ENCODE results near the gene DPP10.
"Not testable (repeated sequence)": the region's sequence is repeated elsewhere in the genome, so short reads cannot be mapped to it uniquely, and the experiment has no call there.

Gene DPP10

DNA sequence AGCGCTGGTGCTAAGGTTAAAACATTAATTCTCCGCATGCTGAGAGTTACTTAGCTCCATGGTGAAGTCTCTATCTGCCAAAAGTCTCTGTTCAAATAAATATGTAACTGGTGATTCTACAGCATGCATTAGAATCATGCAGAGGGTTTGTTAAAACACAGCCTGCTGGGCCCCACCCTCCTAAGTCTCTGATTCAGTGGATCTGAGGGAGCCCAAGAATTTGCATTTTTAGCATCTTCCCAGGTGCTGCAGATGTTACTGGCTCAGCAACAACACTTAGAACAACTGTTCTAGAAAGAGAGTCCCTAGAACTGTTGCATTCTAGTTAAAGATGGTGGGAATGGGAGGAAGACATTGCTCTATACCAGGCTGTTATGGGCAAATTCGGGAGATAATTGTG, 73.4 kb downstream of the DPP10 start:
- no peak for DNase-seq (ENCODE audit: low read depth, low spot score)

DNA sequence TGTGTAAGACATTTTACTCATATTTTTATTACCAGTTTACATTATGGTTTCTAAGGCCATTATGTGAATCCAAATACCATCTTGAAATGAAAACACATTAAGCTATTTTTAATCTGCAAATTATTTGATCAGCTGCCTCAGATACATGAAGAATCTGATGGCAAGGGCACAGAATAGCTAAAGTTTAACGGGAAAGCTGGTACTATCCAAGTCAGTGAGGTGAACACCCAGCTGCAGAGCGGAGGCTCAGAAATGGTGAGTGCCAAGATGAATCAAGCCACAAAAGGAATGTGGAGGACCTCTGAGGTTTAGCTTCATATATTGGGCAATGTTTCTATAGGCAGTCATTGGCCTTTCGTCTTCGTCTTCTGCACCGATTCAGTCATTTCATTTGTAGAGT, 75.1 kb downstream of the DPP10 start:
- DNase-seq (ENCODE audit: low read depth, low spot score), result no peak

DNA sequence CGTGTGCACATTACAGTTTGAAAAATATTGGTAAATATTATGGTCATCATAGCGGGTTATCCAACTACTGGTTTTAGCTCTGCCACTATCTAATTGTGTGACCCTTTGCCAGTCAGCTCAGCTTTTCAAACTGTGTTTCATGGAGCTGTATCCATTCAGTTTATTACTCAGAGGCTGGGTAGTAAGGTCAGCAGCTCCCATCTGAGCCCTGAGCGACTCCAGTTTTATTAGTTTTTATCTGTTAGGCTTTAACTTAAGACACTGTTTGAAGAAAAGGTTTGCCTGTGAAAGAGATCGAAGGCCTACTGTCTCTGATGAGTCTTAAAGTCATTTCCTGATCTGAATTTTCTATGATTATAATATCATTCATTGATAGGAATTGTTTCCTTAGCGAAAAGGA, 76.3 kb downstream of the DPP10 start:
- DNase-seq (ENCODE audit: low read depth, low spot score), result no peak

- DNase-seq (ENCODE audit: low read depth, low spot score), result not testable (repeated sequence)
Measured at GRCh38 chr2:114522612-114523011, 80.2 kb downstream of the DPP10 start.

DNA sequence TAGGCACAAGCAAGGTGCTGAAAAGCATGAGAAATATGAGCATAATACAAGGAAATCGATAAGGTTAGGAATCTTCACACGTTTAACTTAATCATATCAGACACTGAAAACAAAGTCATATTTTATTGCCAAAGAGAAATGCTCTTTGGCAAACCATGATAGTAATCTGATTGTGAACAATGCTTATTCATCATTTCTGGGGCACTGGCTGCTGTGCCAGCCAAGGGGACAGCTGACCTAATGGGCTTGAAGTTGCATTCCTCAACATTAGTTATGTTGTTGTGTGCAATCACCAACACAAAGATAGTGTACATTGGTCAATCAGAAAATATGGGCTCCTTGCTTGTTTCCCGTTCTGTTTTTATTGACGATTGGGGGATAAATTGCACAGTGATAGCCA, 83.5 kb downstream of the DPP10 start:
- no peak for DNase-seq (ENCODE audit: low read depth, low spot score)

DNA sequence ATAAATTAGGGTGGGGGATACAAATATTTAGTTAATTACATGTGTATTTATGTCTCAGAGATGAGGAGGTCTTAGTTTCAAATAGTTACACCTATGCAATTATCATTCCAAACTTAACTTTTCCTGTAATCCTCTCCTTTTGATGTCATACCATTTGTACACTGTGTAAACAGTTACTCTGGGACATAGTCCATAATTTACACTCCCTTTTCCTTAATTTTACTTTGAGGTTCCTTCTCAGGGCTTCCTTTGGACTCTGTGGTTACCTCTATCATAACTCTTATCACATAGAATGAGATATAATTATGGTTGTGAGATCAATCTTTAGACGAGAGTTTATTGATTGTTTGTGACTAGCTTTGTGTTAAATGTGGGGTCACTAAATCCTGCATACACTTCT, 84.4 kb downstream of the DPP10 start:
- DNase-seq (ENCODE audit: low read depth, low spot score), result no peak

DNA sequence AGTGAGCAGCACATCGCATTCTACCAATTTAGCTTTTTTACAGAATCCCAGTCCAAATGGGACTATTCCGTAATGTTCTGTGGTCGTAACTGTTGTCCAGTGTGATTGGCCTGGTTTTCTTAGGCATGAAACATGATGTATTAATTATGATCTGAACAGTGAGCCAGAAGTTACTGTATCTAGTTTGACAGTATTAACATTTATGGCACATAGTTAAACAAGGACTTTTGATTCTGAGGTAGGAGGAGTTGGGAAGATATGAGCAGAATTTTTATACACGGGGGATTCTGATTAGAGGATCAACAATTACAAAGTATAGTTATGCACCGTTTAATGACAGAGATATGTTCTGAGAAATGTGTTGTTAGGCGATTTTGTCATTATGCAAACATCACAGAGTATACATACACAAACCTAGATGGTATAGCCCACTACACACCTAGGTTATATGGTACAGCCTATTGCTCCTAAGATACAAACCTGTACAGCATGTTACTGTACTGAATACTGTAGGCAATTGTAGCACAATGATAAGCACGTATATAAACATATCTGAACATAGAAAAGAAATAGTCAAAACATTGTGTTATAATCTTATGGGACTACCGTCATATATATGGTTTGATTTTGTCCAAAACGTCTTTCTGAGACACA, 85.0 kb downstream of the DPP10 start:
- DNase-seq (ENCODE audit: low read depth, low spot score), result no peak

GRCh38 chr2:114534116-114535084, 92.0 kb downstream of the DPP10 start:
- no peak for DNase-seq (ENCODE audit: low read depth, low spot score)

DNA sequence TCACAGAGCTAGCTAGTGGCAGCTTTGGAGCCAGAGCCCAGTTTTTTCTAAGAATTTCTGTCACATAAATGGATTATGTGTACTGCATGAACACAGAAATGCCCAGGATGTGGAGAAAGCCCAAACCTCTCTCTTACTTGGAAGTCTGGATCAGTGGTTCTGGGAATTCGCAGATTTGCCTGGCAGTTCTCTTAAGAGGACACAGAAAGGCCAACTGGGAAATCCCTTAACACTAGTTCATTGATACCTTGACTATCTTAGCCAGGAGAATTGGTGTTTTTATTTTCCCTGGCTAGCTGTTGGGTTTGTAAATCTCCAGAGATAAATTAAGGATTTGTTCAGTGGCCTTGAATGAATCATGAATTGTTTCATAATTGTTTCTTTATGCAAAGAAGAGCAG, 95.3 kb downstream of the DPP10 start:
- DNase-seq (ENCODE audit: low read depth, low spot score), result no peak

GRCh38 chr2:114542695-114543094, 100.3 kb downstream of the DPP10 start:
- DNase-seq (ENCODE audit: low read depth, low spot score), result no peak

DNA sequence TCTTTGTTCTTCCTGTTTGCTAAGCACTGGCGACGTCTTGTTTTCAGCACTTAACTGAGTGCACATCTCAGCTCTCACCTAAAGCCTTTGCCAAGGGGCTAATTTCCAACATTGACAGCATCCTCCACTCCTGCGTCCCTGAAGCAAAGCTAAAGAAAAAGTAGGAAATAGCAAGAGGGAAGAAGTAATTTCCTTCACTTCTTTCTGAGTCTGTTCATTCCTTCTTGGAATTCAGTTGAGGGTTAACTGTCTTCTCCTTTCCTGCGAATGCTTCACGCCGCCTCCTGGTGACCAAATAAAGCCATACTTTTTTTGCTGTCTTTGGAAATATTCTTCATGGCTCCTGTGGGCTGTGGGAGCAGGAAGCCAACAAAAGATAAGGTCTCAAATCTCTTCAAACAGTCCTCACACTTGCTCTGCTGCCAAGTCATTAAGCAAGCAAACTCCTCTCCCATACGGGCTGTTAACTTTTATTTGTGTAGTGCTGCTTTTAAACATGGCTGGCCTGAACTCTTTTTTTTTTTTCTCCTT, 100.9 kb downstream of the DPP10 start:
- DNase-seq (ENCODE audit: low read depth, low spot score), result no peak

DNA sequence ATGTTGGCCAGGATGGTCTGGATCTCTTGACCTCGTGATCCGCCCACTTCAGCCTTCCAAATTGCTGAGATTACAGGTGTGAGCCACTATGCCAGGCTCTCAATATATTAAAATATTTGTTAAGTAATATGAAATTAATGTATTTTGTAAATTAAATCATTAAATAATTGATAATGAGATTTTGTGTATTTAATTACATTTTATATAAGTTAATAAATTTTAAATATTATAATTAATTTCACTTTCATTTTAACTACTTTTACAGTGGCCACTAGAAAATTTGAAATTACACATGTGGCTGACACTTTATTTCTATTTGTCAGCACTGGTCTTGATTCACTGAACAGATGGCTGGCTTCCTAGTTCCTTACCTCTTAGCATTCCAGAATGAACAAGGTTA, 102.6 kb downstream of the DPP10 start:
- no peak for DNase-seq (ENCODE audit: low read depth, low spot score)

DNA sequence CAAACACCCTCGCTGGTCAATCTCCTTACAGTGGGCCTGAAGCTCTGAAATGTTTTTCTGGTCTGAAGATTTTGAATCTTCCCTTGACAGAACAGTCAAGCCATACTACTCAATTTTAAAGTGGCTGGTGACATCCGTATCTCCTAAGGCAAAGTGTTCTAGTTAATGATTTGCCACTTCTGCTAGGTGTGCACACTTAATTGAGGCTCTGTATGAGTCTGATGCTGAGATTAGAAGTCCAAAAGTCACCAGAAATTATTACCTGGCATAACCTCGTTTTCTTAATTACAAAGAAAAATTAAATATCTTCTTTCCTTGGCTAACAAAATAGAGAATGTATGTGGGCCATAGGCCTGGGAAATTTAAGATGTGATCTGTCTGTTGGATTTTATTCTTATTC, 104.1 kb downstream of the DPP10 start:
- DNase-seq (ENCODE audit: low read depth, low spot score), result no peak

GRCh38 chr2:114548151-114548550, 105.7 kb downstream of the DPP10 start:
- DNase-seq (ENCODE audit: low read depth, low spot score), result no peak

GRCh38 chr2:114550364-114550763, 107.9 kb downstream of the DPP10 start:
- DNase-seq (ENCODE audit: low read depth, low spot score), result no peak

- no peak for DNase-seq (ENCODE audit: low read depth, low spot score)
Measured at GRCh38 chr2:114550895-114551793, 108.7 kb downstream of the DPP10 start.

GRCh38 chr2:114553027-114553426, 110.6 kb downstream of the DPP10 start:
- DNase-seq (ENCODE audit: low read depth, low spot score), result no peak

- no peak for DNase-seq (ENCODE audit: low read depth, low spot score)
Measured at GRCh38 chr2:114569166-114569565, 126.7 kb downstream of the DPP10 start.

- DNase-seq (ENCODE audit: low read depth, low spot score), result no peak
Measured at GRCh38 chr2:114577657-114578056, 135.2 kb downstream of the DPP10 start.

- no peak for DNase-seq (ENCODE audit: low read depth, low spot score)
Measured at GRCh38 chr2:114579542-114579941, 137.1 kb downstream of the DPP10 start.

- DNase-seq (ENCODE audit: low read depth, low spot score), result no peak
Measured at GRCh38 chr2:114580691-114581090, 138.2 kb downstream of the DPP10 start.

DNA sequence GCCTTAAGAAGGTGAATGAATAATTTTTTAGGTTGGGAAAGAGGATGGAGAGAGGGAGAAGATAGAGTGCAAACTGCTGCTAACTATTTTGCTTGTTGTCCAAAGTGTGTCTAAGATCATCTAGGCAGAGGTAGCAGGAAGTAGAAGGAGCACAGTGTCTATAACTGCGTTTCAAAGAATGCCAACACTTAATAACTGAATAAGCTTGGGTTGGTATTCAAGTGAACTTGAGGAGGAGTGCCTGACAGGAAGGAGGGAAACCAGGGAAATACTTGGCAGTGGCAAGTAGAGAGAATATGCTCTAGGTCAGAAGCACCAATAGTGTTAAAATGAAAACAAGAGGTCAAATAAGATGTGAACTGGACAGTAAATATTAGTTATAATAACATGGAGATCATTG, 155.9 kb downstream of the DPP10 start:
- DNase-seq (ENCODE audit: low read depth, low spot score), result no peak
